HG03095 (cell line): ENCODE data around the gene OR2C3.
A peak's percentile ranks its signal among the peaks of the same experiment; 100 is the strongest.

Experiments used
- ATAC-seq: cut with Tn5 transposase; IDR thresholded peaks from one replicate; pipeline ENCODE4 v1.9.1; 2021; ENCODE audit warnings: moderate library complexity; ENCODE audit not compliant: unreplicated experiment

The OR2C3 gene

DNA sequence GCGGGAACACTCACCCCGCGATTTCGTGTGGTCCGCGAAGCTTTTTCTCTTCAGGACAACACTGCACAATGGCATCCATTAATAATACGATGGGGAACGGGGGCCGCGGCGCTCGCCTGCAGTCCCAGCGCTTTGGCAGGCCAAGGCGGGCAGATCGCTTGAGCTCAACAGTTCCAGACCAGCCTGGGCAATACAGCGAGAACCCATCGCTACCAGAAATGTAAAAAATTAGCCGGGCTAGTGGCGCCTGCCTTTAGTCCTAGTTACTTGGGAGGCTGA is 17.7 kb downstream of the OR2C3 start:
- ATAC-seq: no peak

DNA sequence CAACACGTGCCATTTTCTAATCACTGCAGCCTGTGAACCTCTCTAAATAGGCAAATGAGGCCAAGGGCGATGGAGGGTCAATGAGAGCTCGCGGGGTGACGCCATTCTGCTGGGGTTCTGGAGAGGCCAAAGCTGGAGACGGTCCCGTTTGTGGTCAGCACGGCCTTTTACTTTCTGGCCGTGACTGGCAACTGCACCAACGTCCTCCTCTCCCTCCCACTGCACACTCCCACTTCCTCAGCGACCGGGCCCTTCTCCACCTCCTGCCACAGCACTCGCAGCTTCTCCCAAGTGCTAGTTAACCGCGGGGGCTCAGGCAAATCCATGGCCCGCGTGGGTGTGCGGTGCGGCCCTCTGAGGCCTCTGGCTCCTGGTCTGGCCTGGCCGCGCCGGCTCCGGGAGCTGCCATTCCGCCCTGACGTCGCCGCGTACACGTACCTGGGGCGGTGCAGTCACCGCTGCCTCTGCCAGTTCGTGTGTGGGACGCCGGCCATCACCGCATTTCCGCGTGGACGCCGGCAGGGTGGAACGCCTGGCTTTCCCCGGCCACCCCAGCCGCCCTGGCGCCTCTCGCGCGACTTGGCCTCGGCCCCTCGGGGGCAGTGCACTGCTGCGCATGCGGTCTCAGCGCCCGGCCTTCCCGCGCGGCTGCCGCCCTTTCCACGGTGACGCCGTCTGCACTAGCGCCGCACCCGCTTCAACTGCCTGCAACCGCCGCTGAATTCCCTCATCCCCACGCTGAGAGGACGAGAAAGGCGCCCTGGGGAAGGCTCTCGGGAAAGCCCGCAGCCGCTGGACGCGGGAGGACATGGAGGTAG is 18.2 kb downstream of the OR2C3 start:
- no peak for ATAC-seq

DNA sequence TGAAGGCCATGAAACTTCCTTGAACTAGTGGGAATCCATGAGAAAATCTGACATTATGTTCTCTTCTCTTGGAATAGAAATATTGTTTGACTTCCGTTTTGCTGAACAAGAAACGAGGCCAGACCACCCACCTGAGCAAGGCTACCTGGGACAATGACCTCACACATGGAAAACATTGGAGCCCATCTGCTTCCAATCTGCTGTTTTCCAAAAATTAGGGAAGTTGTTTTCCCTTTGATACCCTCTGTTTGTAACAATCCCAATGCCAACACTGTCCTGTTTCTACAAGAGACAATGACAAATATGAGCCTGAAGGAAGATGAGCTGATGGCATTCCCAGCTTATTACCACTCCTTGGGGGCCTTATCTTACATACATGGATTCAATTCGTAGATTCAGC is 29.4 kb downstream of the OR2C3 start:
- ATAC-seq: no peak

DNA sequence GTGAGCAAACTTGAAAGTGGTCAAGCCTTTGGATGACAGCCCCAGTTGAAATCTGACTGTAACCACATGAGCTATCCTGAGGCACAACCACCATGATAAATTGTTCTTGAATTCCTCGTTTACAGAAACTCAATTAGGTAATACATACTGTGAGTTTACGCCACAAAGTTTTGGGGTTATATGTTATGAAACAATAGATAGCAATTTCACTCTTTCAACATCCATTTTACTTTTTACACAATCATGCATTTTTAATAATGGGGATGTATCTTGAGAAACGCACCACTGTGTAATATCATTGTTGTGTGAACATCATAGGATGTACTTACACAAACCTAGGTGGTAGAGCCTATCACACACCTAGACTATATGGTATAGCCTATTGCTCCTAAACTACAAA is 35.4 kb downstream of the OR2C3 start:
- ATAC-seq: no peak

- ATAC-seq: no peak
These were observed 39.5 kb downstream of the OR2C3 start for GRCh38 chr1:247496581-247497285.

DNA sequence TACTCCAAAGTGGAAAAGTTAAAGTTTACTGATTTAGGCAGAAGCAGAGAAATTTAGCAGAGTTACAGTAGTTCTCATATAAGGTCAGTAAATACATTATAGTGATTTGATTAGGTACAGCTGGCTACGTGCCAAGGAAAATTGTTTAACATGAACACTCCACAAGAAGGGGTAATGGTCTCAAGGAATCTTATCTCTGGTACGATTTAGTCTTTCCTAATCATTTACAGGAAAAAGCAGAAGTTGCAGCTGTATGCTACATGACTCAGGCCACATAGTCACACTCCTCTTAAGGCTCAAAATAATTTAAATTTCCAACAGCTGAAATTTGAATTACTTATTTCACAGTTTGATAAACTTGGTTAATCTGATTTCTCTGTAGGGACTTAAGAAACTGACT is 41.5 kb downstream of the OR2C3 start:
- ATAC-seq: no peak

GRCh38 chr1:247493106-247493505 is 43.1 kb downstream of the OR2C3 start:
- no peak for ATAC-seq

DNA sequence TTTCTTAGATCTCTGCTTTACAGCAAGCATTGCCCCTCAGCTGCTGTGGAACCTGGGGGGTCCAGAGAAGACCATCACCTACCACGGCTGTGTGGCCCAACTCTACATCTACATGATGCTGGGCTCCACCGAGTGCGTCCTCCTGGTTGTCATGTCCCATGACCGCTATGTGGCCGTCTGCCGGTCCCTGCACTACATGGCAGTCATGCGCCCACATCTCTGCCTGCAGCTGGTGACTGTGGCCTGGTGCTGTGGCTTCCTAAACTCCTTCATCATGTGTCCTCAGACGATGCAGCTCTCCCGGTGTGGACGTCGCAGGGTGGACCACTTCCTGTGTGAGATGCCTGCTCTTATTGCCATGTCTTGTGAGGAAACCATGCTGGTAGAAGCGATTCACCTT is 44.9 kb downstream of the OR2C3 start:
- ATAC-seq: no peak

GRCh38 chr1:247487057-247487456 is 49.2 kb downstream of the OR2C3 start:
- no peak for ATAC-seq

DNA sequence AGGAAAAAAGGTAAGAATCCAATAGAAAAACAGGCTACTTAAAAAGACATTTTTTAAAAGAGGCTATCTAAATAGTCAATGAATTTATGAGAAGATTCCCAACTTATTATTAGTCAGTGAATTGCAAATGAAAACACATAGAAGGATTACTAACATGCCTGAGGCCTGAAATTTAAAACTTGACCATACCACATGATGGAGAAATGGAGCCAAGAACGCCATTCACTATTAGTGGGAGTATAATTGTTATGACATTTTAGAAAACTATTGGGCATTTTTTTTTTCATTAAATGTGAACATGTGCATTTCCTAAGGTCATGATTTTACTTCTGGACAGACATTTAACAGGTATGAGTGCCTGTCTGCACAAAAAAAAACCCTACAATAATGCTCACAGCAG is 53.5 kb downstream of the OR2C3 start:
- no peak for ATAC-seq

- peak; percentile 47 for ATAC-seq
These were observed 59.7 kb downstream of the OR2C3 start for GRCh38 chr1:247476328-247477058.

- ATAC-seq: no peak
These were observed 60.4 kb downstream of the OR2C3 start for GRCh38 chr1:247475793-247476192.
